ENCODE results near the gene INSC.

DNA sequence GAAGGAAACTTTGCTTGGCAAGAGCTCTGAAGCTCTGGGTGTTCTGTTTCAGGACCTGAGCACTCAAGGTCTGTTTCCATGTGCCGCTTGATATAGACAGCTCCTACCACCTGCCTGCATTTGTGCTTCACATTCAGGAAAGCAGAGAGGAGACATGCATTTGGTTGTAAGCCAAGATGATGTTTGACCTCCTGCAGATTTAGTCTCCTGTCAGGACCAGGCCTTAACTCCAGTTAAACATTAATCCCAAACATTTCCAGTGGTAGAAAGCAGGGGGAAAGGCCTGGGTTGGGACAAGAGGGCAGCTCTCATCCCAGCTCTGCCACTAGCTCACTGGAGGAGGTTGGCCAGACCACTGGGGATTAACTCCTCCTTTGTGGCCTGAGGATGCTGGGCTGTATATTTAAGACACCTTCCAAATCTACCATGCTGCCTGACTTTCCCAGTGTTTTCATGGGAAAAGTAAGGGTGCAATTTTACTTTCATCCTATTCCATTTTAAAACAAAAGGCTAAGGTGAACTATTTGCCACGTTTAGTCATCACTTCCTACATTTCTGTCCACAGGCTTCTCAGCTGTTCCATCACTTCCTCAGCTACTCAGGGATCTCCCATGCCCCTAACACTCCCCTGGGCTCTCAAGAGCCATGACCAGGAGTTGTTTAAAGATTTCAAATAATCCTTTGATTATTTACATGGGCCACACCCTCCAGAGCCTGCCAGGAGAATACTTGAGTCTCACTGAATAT, 80.9 kb downstream of the INSC start:
- TF ChIP-seq POLR2AphosphoS5 (IDR thresholded peaks at IDR 0.05) (no peak), POLR2A (IDR thresholded peaks at IDR 0.05) (no peak)
- TF ChIP-seq, protein P1, sequence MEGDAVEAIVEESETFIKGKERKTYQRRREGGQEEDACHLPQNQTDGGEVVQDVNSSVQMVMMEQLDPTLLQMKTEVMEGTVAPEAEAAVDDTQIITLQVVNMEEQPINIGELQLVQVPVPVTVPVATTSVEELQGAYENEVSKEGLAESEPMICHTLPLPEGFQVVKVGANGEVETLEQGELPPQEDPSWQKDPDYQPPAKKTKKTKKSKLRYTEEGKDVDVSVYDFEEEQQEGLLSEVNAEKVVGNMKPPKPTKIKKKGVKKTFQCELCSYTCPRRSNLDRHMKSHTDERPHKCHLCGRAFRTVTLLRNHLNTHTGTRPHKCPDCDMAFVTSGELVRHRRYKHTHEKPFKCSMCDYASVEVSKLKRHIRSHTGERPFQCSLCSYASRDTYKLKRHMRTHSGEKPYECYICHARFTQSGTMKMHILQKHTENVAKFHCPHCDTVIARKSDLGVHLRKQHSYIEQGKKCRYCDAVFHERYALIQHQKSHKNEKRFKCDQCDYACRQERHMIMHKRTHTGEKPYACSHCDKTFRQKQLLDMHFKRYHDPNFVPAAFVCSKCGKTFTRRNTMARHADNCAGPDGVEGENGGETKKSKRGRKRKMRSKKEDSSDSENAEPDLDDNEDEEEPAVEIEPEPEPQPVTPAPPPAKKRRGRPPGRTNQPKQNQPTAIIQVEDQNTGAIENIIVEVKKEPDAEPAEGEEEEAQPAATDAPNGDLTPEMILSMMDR (IDR thresholded peaks at IDR 0.05): no peak

Data from sigmoid colon (tissue), 4 donors.